ENCODE measurements around the gene PLA2G6. TPM values are rescaled to one million over a fixed set of nuclear protein-coding genes. Genes with fewer than 3 reads are reported as not detected.

The PLA2G6 gene
- total RNA-seq, 1 experiment from 2014 or later, result 24.1 TPM

DNA sequence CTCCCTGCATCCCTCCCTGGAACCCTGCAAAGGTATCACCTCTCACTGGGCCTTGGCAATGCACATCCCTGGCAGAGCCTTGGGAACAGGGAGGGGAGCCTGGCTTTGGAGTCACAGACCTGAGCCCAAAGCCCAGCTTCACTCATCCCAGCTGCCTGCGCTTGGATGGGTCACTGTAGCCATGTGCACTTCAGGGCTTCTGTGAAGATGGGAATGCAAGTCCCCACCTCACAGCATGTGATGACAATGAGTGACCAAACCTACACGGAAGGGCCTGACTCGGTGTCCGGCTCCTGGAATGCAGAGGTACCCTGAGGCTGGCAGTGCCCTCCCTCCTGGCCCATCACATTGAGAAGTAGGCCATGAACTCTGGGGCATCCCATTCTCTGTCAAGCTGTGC, 48.3 kb downstream of the PLA2G6 start:
- Histone ChIP-seq H3K9ac (ENCODE audit: extremely low read depth, insufficient read length, low read length) (no peak overlapping the region), H3K79me2 (ENCODE audit: insufficient read depth, low read length) (no peaks in the 10 kb centered on the region), H3K23me2 (ENCODE audit: insufficient read length, low read depth, low read length, poor library complexity, severe bottlenecking) (no peaks in the 10 kb centered on the region), H3K27ac (ENCODE audit: insufficient read length, low read depth, low read length) (no peak overlapping the region), H3K56ac (ENCODE audit: insufficient read length, low read depth, low read length) (no peak overlapping the region), H3T11ph (ENCODE audit: low read length) (no peak overlapping the region), H4K8ac (replicated peaks; ENCODE audit: insufficient read length, low read depth, low read length) (no peak overlapping the region), H4K91ac (ENCODE audit: insufficient read length, low read depth, low read length) (no peak overlapping the region), H3K18ac (ENCODE audit: insufficient read length, low read depth, low read length) (no peak overlapping the region), H2AFZ (ENCODE audit: low read length) (no peak overlapping the region), H2BK12ac (ENCODE audit: insufficient read length, low read depth, low read length) (no peak overlapping the region), H2BK120ac (ENCODE audit: low read depth, low read length, poor library complexity, severe bottlenecking) (no peak overlapping the region), H3K4me1 (ENCODE audit: insufficient read depth, low read length) (no peaks in the 10 kb centered on the region), H2BK5ac (ENCODE audit: insufficient read length, low read length) (no peak overlapping the region), H2BK20ac (ENCODE audit: low read depth, low read length, poor library complexity, severe bottlenecking) (no peak overlapping the region), H3K79me1 (ENCODE audit: insufficient read depth, low read depth, low read length, poor library complexity, severe bottlenecking) (no peaks in the 10 kb centered on the region), H3K14ac (ENCODE audit: insufficient read depth, low read length) (no peak overlapping the region), H4K5ac (ENCODE audit: insufficient read length, low read depth, low read length) (no peak overlapping the region), H3K27me3 (ENCODE audit: insufficient read depth, low read length) (no peaks in the 10 kb centered on the region), H3K9me3 (ENCODE audit: control insufficient read depth, low read depth, low read length) (no peaks in the 10 kb centered on the region), H2BK15ac (ENCODE audit: low read depth, low read length) (no peak overlapping the region), H3K23ac (ENCODE audit: insufficient read length, low read depth, low read length) (no peak overlapping the region), H2AK5ac (ENCODE audit: insufficient read length, low read length) (no peak overlapping the region), H3K4me2 (ENCODE audit: insufficient read depth, insufficient read length, low read length) (no peak overlapping the region), H4K20me1 (ENCODE audit: control insufficient read depth, insufficient read depth, insufficient read length) (no peaks in the 10 kb centered on the region), H3K4ac (ENCODE audit: low read depth, low read length) (no peak overlapping the region)
- Mint-ChIP-seq H3K36me3 (ENCODE audit: insufficient read depth in 1 of 3, low read depth in 3 of 3) (peaks cover 0 to 36% (median 25%) of the 10 kb centered on the region in 3 experiments; a peak in 6 of 7 replicates), H3K4me3 (no peak overlapping the region), H3K4me1 (no peaks in the 10 kb centered on the region), H3K27ac (no peak overlapping the region), H3K9me3 (no peaks in the 10 kb centered on the region), H3K27me3 (ENCODE audit: low read depth) (no peaks in the 10 kb centered on the region)
- DNase-seq, result no peak
- TF ChIP-seq, protein P1, sequence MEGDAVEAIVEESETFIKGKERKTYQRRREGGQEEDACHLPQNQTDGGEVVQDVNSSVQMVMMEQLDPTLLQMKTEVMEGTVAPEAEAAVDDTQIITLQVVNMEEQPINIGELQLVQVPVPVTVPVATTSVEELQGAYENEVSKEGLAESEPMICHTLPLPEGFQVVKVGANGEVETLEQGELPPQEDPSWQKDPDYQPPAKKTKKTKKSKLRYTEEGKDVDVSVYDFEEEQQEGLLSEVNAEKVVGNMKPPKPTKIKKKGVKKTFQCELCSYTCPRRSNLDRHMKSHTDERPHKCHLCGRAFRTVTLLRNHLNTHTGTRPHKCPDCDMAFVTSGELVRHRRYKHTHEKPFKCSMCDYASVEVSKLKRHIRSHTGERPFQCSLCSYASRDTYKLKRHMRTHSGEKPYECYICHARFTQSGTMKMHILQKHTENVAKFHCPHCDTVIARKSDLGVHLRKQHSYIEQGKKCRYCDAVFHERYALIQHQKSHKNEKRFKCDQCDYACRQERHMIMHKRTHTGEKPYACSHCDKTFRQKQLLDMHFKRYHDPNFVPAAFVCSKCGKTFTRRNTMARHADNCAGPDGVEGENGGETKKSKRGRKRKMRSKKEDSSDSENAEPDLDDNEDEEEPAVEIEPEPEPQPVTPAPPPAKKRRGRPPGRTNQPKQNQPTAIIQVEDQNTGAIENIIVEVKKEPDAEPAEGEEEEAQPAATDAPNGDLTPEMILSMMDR (conservative IDR thresholded peaks at IDR 0.05), result no peak
- WGBS (ENCODE audit: extremely low coverage, insufficient read length, low lambda C conversion rate), result no CpG with 5 or more reads among the region's 4 CpGs

Data from H9 (cell line).